Ammon's horn (tissue), 1 donor: Measurements from ENCODE around the gene PEX14.
"Not testable (repeated sequence)": the region's sequence is repeated elsewhere in the genome, so short reads cannot be mapped to it uniquely, and the experiment has no call there.

Experiments used
- DNase-seq: peaks from one replicate; pipeline ENCODE4 v3.0.0-alpha.2; 2016; ENCODE audit warnings: low spot score

The PEX14 gene

DNA sequence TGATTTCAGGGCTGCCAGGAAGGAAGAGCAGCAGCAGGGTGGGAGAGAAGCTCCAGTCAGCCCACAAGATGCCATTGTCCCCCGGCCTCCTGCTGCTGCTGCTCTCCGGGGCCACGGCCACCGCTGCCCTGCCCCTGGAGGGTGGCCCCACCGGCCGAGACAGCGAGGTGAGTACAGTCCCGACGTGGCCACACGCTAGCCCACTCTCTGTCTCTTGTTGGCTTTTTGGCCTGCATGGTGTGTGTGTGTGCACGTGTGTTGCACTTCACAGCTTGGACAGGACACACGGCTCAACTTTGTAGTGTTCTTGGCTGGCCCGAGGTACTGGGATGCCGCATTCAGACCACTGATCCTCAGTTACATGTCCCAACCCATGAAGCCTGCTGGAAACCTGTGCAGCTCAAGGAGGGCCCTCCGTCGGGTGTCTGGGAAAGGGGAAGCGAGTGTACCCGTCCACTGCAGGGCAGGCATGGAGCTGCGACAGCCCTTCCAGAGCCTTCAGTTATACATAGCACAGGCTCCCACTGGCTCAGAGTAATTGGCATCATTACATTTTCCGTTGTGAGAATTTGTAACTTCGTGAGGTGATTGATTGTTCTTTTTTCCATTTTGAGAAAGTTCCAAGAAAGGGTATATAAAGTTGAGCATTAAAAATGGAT is 24.5 kb upstream of the PEX14 start:
- DNase-seq, result no peak

DNA sequence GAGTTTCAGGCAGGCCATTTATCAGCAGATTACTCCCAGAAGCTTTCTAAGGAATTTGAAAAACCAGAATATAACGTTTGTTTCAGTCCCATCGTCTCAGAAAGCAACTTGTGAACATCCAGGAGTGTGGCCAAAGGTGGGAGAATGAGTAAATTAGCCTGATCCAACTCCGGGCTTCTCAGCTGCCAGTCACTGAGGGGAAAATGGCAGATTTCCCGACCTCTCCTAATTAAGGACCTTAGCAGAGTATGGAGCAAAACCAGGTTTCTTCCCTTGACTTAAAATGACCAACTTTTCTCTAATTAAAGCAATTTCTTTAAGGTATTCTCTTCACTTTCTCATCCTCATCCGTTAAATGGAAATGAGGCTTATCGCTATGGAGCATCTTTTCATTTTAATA is 23.9 kb upstream of the PEX14 start:
- no peak for DNase-seq

DNA sequence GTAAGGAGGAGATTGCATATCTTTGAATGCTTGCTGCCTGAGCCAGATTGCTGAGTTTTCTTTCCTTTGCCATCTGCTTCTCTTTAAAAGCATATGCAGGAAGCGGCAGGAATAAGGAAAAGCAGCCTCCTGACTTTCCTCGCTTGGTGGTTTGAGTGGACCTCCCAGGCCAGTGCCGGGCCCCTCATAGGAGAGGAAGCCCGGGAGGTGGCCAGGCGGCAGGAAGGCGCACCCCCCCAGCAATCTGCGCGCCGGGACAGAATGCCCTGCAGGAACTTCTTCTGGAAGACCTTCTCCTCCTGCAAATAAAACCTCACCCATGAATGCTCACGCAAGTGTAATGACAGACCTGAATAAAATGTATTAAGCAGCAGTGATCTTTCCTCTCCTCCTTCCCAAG is 23.5 kb upstream of the PEX14 start:
- no peak for DNase-seq

- no peak for DNase-seq
Observed at GRCh38 chr1:10456048-10456447, 18.7 kb upstream of the PEX14 start.

DNA sequence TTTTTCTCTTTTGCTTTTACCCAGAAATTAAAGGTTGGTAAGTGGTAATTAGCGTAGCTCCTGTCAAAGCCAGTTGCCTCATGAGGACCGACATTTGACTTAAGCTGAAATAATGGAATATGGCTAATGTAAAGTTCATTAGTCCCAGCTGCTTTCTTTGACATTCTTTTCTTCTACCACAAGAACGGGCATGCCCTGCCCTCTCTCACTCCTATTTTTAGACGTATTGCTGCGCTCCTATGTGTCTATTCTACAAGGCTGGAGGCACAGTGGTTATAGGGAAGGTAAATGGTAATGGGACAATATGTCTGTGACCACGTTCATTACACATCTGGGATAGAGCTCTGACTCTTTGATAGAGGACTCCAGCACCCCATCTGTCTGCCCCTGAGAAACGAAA is 18.1 kb upstream of the PEX14 start:
- DNase-seq, result no peak

- not testable (repeated sequence) for DNase-seq
Observed at GRCh38 chr1:10457462-10457861, 17.3 kb upstream of the PEX14 start.

GRCh38 chr1:10457875-10458274 is 16.9 kb upstream of the PEX14 start:
- DNase-seq, result no peak

GRCh38 chr1:10459184-10459583 is 15.6 kb upstream of the PEX14 start:
- no peak for DNase-seq

DNA sequence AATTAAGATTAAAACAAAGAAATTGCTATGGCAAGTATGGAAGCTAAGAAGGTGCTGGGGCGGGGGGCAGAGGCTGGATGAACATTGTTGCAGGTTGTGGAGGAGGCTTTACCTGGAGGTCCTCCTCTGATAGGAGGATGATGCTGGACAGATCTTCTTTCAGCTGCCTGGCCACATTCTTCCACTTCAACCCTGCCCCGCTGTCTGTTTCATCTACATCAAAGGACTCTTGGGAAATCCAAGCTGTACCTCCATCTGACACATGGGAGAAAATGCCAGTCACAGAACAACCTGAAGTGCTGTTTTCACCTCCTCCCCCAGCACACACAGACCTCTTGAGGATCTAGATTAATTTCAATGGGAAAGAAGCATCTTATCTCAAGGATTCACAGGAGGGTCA is 7.7 kb upstream of the PEX14 start:
- no peak for DNase-seq

DNA sequence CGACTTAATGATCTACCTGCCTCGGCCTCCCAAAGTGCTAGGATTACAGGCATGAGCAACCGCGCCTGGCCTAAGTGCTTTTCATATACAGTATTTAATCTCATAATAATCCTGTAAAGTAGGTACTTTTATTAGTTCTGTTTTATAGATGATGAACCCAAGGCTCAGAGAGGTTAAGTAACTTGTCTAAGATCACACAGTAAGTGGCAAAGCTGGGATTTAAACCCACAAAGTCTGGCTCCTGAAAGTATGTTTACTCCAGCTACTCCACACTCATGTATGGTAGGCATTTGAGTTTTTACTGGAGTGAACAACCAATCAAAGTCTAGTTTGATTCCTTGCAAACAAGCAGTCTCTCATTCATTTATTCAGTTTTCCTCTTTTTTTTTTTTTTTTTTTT is 4.7 kb upstream of the PEX14 start:
- DNase-seq, result no peak

GRCh38 chr1:10471411-10472219 is 3.1 kb upstream of the PEX14 start:
- DNase-seq, result no peak

DNA sequence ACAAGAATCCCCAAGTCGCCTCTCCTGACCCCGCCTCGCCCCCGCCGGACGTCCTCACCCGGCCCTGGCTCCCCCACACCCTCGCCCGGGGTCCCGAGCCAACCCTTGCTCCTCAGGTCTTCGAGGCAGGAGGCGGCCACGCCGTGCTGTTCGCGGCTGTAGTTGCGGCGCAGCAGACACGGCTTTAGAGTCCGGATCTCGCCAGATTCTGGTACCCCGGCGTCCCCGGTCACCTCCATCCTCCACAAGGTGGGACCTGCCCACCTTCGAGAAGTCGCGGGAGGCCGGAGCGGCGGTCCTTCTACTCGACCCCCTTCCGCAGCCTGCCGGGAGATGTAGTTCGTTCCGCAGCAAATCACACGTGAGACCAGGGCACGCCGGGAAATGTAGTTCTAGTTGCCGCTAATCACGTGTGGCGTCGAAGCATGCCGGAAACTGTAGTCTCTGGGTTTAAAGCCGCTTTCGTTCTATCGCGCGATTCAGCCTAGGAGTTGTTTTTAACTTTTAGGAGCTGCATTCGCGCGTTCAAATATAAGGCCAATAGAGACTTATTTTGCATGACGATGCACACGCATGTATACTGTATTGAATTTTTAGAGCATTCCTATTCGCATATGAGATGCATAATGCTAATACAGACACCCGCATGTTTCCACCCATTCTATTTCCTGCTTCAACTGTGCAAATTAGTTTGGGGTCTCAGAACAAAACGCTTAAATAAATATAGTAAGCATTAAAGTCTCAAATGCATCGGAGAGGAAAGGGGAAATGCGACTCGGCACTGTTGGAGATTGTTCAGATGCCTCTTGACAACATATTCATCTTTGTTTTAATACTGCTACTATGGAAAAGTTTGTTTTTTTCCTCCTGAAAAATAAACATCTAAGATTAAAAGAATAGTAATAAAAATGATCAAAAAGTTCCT is 2.3 kb upstream of the PEX14 start, which contains the start of gene DFFA:
Gene DFFA, minus strand, starts transcription at position 310 of the 925 bp plus-strand sequence. Its CDS starts 71 bp downstream, at position 239.
- DNase-seq, result peak; percentile 98

DNA sequence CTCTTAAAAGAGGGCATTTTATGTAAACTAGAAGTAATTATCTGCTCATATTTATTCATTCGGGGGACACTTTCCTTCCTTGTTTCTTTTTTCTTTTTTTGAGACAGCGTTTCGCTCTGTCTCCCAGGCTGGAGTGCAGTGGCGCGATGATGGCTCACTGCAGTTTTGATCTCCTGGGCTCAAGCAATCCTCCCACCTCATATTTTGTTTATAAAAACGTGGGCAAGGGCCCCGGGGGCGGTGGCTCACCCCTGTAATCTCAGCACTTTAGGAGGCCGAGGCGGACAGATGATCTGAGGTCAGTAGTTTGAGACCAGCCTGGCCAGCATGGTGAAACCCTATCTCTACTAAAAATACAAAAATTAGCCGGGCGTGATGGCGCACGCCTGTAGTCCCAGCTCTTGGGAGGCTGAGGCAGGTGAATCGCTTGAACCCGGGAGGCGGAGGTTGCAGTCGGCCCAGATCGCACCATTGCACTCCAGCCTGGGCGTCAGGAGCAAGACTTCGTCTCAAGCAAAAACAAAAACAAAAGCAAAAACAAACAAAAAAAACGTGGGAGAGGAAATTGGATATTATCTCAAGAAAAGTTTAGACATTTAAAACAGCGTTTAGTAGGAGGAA is 1.5 kb upstream of the PEX14 start:
- DNase-seq, result no peak

DNA sequence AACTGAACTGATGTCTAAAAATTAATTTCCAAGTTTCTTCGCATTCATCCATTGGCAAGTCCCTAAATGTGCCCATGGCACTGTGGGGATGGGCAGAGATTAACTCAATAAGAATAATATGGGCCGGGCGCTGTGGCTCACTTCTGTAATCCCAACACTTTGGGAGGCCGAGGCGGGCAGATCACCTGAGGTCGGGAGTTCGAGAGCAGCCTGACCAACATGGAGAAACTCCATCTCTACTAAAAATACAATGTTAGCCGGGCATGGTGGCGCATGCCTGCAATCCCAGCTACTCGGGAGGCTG is 489 bp upstream of the PEX14 start:
- not testable (repeated sequence) for DNase-seq

DNA sequence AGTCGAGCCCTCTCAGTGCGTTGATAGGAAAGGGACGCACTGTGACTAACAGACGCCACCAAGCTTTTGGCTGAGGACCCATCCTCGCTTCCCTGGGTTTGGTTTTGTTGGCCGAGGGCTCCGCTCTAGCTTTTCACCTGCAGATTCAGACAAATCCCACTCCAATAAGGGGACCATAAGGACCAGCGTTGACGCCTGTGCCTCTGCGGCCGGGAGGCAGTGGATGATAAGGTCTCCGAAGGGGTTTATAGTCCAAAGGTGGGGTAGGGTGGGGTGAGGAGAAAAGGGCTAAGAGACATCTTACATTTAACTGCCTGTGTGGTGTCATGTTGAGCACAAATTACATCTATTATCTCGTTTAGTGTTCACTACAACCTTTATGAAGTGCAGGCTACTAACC is 760 bp downstream of the PEX14 start:
- peak; percentile 24 for DNase-seq

DNA sequence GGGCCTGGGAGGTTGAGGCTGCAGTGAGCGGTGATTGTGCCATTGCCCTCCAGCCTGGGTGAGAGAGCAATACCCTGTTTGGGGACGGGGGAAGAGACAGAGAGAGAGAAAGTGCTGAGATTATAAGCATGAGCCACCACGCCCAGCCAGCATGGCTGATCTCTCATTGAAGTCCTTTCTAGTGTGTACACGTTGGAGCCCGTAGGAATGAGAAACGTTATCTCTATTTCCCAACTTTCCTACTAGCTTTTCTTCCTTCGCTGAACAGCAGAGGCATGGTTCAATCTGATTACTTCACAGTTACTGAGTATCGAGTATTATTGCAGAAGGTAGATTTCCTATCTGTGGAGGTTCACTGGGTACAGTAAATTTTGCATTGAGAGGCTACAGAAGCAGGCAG is 4.5 kb downstream of the PEX14 start:
- DNase-seq, result no peak

- no peak for DNase-seq
Observed at GRCh38 chr1:10480614-10481013, 5.9 kb downstream of the PEX14 start.

GRCh38 chr1:10484521-10484920 is 9.8 kb downstream of the PEX14 start:
- DNase-seq, result no peak

- DNase-seq, result no peak
Observed at GRCh38 chr1:10489291-10490055, 14.7 kb downstream of the PEX14 start.

GRCh38 chr1:10490286-10490970 is 15.7 kb downstream of the PEX14 start:
- DNase-seq, result no peak

DNA sequence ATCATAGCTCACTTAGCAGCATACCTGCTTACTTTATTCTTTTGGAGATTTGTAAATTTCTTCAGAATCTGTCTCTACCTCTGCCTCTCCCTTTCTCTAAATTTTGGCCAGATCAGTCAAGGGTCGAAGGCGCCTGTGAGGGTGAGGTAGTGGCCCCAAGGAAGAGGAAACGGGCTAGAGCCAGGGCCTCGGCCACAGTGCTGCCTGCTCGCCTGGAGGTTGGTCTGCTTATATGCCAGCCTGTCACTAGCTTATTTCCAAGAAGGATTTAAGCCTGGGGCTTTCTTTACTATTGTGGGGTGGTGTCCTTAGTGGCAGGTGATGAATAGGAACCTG is 19.6 kb downstream of the PEX14 start:
- no peak for DNase-seq
